NCI-H774 (cell line): ENCODE measurements around the gene PIWIL4.

ENCODE experiments used
- DNase-seq: peaks from one replicate; lab custom pipeline; 2025; lab: John Stamatoyannopoulos, UW

PIWIL4 gene

GRCh38 chr11:94665116-94665659 is 98.0 kb downstream of the PIWIL4 start:
- no peak for DNase-seq

DNA sequence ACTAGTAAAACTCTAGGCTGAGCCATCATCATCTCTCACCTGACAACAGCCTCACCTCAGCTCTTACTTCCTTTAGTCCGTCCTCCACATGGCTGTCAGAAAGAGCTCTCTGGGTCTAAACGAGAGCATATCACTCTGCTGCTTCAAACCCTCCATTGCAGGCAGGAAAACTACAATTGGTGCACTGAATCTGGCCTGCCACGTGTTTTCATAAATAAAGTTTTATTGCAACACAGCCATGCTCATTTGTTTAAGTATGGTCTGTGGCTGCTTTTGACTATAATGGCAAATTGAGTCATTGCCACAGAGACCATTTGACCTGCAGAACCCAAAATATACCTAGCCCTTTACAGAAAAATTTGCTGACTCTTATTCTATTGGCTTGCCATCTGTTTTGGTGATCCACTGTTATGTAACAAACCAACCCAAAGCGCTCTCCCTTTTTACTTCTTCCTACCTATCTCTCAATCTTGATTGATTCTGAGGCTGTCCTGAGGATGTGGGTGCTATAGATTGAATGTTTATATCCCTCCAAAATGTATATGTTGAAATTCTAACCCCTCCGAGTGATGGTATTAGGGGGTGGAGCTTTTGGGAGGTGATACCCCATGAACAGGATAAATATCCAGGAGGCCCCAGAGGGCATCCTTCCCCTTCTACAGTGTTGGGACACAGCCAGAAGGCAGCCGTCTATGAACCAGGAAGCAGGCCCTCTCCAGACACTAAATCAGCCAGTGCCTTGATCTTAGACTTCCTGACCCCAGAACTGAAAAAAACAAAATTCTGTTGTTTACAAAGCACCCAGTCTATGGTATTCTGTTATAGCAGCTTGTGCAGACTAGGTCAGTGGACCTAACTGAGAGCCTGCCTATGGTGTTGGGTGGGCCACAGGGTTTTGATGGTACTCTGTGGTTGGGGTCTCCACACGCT is 99.9 kb downstream of the PIWIL4 start:
- no peak for DNase-seq

GRCh38 chr11:94668212-94668793 is 101.1 kb downstream of the PIWIL4 start:
- DNase-seq, result no peak

DNA sequence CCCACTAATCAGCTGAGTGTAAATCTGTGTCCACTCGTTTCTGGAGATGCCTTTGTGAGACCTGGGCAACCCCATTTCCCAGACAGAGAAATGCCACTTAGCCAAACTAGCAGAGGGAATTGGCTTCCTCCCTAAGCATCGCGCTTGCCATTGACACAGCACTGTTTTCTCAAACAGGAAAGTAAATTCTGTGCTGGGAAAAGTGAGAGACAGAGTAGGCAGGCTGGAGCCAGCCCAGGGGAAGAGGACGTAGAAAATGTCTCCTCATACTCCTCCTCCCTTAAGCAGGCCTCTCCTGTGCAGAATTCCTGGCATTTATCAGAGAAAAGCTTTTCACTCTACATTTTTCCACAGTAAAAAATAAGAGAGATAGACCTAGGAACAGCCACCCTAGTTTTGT is 101.9 kb downstream of the PIWIL4 start:
- no peak for DNase-seq
